Colonic mucosa (tissue), 4 donors: ENCODE results near the gene VPS51. TPM values are rescaled to one million over a fixed set of nuclear protein-coding genes. Genes with fewer than 3 reads are reported as not detected.

Experiments
- DNase-seq: peaks from one replicate; pipeline ENCODE4 v3.0.0-alpha.2; 2020
- H3K27ac ChIP-seq: fragments of 200-600 bp; one replicate; pipeline ENCODE4 v1.8.0; 2021
- H3K27me3 ChIP-seq: fragments of 200-600 bp; one replicate; pipeline ENCODE4 v1.8.0; 2021
- H3K36me3 ChIP-seq: fragments of 200-600 bp; one replicate; pipeline ENCODE4 v1.8.0; 2021
- H3K4me1 ChIP-seq: fragments of 200-600 bp; one replicate; pipeline ENCODE4 v1.8.0; 2021; ENCODE audit warnings: mild to moderate bottlenecking
- H3K4me3 ChIP-seq: fragments of 200-600 bp; one replicate; pipeline ENCODE4 v1.8.0; 2021
- H3K9ac ChIP-seq, 2 donors: one replicate each; pipeline ENCODE4 v1.7.0; 2013; ENCODE audit warnings: control low read depth in 2 of 2, low read depth in 2 of 2, low read length in 2 of 2
- H3K9me3 ChIP-seq: fragments of 200-600 bp; one replicate; pipeline ENCODE4 v1.8.0; 2021
- intact Hi-C: fragments of 100-400 bp; cut with DNase I; formaldehyde crosslinking; loops from one replicate; pipeline ENCODE4 v1.14.1; 2022
- total RNA-seq, 2 donors: library from RNA; stranded (reverse); fragmentation: NEBNext Ultra II Directional in 1 of 2; extraction: Animal tissue kit (Norgen Biotek cat#: 25700) in 1 of 2; gene quantifications; one replicate each; pipeline ENCODE4 v1.2.1, GENCODE V29; 2021
- TF ChIP-seq, protein P1 (sequence below): fragments of 200-600 bp; IDR thresholded peaks from one replicate; pipeline ENCODE4 v1.8.0; 2022; ENCODE audit warnings: antibody characterized with exemption, mild to moderate bottlenecking
- donor health status: healthy.
- donor health status: DM: no; HTN: no; CAD: no.
- donor health status: DM: no; HTN: no; CAD: no.

The VPS51 gene
- total RNA-seq, 2 donors from 2014 or later, result 147 to 159 TPM

DNA sequence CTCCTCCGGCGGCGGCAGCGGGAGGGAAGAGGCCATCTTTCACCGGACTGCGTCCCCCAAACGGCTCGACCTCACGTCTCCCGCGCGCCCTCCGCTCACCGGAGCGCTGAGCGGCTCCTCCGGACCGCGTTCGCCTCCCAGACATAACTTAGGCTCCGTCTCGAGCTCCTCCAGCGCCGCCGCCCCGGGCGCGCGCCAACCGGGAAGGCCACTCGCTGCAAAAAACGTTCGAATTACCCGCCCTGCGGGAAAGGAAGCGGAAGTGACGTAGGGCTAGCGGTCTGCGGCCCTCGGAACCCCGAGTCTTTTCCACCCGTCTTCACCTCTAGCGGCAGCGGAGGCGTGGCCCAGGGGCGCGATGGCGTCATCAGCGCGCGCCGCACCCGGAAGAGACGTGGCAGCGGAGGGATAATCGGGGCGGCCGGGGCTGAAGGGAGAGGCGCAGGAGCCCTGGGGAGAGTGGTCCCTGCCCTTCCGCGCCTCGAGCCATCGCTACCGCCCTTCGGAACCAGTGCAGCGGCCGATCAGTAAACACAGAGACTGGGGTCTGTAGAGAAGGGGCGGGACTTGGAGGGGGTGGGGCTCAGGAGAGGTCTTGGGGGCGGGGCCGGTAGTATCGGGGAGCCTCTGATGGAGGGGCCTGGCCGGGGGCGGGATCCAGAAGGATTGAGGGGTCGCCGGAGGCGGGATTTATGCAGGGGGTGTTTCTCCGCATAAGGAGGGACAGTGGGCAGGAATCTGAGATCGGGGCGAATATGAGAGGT, 12.0 kb upstream of the VPS51 start, which contains the start of the genes CDCA5 and ZFPL1:
CDCA5 (minus strand) TSS at position 207 of the 764 bp plus-strand sequence; CDS start at position 145, 62 bp downstream.
ZFPL1 (plus strand) TSS at position 389 of the 764 bp plus-strand sequence. CDS start 477 bp downstream, outside the sequence.
- H3K36me3 ChIP-seq, result no peaks in the 10 kb centered on the region
- H3K27me3 ChIP-seq, result no peaks in the 10 kb centered on the region
- intact Hi-C loops, result loop anchor here (10.0 kb wide), 1 partner anchor 239 kb away; the partner anchor contains the start of gene CDC42BPG
- peaks cover 13% of the 10 kb centered on the region for H3K4me1 ChIP-seq
- no peaks in the 10 kb centered on the region for H3K9me3 ChIP-seq
- H3K4me3 ChIP-seq, result peak within 1 kb of the TSS; percentile 89
- TF ChIP-seq, protein P1, sequence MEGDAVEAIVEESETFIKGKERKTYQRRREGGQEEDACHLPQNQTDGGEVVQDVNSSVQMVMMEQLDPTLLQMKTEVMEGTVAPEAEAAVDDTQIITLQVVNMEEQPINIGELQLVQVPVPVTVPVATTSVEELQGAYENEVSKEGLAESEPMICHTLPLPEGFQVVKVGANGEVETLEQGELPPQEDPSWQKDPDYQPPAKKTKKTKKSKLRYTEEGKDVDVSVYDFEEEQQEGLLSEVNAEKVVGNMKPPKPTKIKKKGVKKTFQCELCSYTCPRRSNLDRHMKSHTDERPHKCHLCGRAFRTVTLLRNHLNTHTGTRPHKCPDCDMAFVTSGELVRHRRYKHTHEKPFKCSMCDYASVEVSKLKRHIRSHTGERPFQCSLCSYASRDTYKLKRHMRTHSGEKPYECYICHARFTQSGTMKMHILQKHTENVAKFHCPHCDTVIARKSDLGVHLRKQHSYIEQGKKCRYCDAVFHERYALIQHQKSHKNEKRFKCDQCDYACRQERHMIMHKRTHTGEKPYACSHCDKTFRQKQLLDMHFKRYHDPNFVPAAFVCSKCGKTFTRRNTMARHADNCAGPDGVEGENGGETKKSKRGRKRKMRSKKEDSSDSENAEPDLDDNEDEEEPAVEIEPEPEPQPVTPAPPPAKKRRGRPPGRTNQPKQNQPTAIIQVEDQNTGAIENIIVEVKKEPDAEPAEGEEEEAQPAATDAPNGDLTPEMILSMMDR, result no peak
- H3K27ac ChIP-seq, result peak within 1 kb of the TSS; percentile 77
- DNase-seq, result peak; percentile 96
- peak within 1 kb of the TSS; percentile 78 to 90 for H3K9ac ChIP-seq

DNA sequence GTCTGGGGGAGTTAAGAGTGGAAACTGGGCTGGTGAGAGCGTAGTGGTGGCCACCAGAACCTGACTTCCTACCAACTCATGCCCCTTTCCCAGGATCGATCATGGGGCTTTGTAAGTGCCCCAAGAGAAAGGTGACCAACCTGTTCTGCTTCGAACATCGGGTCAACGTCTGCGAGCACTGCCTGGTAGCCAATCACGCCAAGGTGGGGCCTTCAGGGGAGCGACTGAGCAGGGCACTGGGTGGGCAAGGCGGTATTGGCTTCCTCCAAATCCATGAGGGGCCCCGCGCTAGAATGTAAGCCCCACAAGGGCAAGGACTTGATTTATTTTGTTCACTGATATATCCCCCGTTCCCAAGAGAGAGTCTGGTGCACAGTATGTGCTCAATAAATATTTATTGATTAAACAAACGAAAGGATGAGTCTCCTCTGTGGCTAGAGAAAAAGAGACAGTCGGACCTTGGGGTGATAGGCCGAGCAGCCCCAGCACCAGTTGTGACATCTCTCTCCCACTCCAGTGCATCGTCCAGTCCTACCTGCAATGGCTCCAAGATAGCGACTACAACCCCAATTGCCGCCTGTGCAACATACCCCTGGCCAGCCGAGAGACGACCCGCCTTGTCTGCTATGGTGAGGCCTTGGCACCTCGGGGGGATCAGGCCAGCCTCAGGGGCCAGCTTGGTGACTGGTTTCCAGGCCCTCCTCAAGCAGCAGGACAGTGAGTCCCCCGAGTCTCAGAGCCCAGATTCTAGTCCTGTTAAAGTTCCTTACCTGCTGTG, 11.2 kb upstream of the VPS51 start:
- intact Hi-C loops, result loop anchor here (10.0 kb wide), 1 partner anchor 240 kb away; the partner anchor contains the start of gene CDC42BPG
- H3K9me3 ChIP-seq, result no peaks in the 10 kb centered on the region

DNA sequence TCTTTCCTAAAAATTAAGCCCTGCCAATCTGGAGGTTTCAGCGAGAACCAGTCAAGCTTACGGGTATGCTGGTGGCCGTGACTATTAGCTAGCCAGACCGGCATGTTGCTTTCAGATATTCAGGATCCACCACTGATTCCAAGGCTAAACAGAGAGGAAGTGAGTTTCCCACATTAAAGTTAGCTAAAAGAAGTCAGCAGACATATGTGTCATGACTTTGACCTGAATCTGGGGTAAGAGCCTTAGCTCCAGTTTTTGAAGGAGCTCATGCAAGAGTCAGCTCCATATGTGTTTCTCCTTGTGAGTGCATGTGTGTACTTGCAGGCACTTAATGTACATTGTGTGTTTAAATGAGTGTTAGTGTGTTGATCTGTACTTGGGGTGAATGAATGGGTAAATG, 10.6 kb upstream of the VPS51 start:
- peaks cover 13% of the 10 kb centered on the region for H3K4me1 ChIP-seq

More for the DNA sequence above, 11.2 kb upstream of the VPS51 start:
- Histone ChIP-seq H3K36me3 (no peaks in the 10 kb centered on the region), H3K27me3 (no peaks in the 10 kb centered on the region), H3K4me3 (peak overlapping the region; percentile 89), H3K27ac (peak overlapping the region; percentile 77), H3K9ac (peak overlapping the region; percentile 78 to 90), H3K4me1 (peaks cover 13% of the 10 kb centered on the region)
- TF ChIP-seq, protein P1, result no peak
- DNase-seq, result no peak

DNA sequence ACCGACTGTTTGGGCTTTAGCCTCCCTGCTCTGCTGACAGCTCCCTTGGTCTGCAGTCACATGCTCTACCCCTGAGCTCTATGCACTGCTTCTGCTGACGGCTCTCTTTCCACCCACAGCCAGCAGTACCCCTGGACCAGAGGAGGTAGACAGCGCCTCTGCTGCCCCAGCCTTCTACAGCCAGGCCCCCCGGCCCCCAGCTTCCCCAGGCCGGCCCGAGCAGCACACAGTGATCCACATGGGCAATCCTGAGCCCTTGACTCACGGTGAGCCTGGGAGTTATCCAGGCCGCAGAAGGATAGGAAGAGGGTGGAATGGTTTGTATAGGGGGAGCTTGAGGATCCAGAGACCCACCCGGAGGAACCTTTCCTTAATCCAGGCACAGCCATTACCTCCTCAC, 9.2 kb upstream of the VPS51 start:
- no peaks in the 10 kb centered on the region for H3K27me3 ChIP-seq
- DNase-seq, result no peak

More for the DNA sequence above, 10.6 kb upstream of the VPS51 start:
- TF ChIP-seq, protein P1, result no peak
- Histone ChIP-seq H3K9ac (peak overlapping the region in 1 of 2 donors; percentile 31), H3K36me3 (no peaks in the 10 kb centered on the region), H3K9me3 (no peaks in the 10 kb centered on the region), H3K27ac (no peak overlapping the region), H3K4me3 (no peak overlapping the region), H3K27me3 (no peaks in the 10 kb centered on the region)
- DNase-seq, result no peak
- intact Hi-C loops, result loop anchor here (10.0 kb wide), 1 partner anchor 241 kb away; the partner anchor contains the start of gene CDC42BPG

More for the DNA sequence above, 9.2 kb upstream of the VPS51 start:
- intact Hi-C loops, result loop anchor here (10.0 kb wide), 1 partner anchor 242 kb away; the partner anchor contains the start of gene CDC42BPG
- Histone ChIP-seq H3K4me1 (peaks cover 13% of the 10 kb centered on the region), H3K27ac (no peak overlapping the region), H3K9ac (no peak overlapping the region), H3K9me3 (no peaks in the 10 kb centered on the region), H3K36me3 (no peaks in the 10 kb centered on the region), H3K4me3 (no peak overlapping the region)
- TF ChIP-seq, protein P1, result no peak
